HEK293T (cell line): ENCODE results near the gene CELF5.

Experiments
- ARNT ChIP-seq: fragments of 450-650 bp; IDR thresholded peaks from 2 replicates; pipeline ENCODE4 v1.6.1; 2017; ENCODE audit warnings: mild to moderate bottlenecking
- BHLHE40 ChIP-seq: fragments of 450-650 bp; IDR thresholded peaks from 2 replicates; pipeline ENCODE4 v1.6.1; 2016; ENCODE audit warnings: mild to moderate bottlenecking, moderate library complexity, borderline replicate concordance
- CTBP1 ChIP-seq: fragments of 450-650 bp; IDR thresholded peaks from 2 replicates; pipeline ENCODE4 v1.6.1; 2016; ENCODE audit warnings: borderline replicate concordance
- FOXA1 ChIP-seq: fragments of 450-650 bp; IDR thresholded peaks from 2 replicates; pipeline ENCODE4 v1.6.1; 2016; ENCODE audit warnings: mild to moderate bottlenecking
- FOXK2 ChIP-seq: fragments of 450-650 bp; IDR thresholded peaks from 2 replicates; pipeline ENCODE4 v1.6.1; 2016; ENCODE audit warnings: mild to moderate bottlenecking
- FOXM1 ChIP-seq: fragments of 450-650 bp; IDR thresholded peaks from 2 replicates; pipeline ENCODE4 v1.6.1; 2017; ENCODE audit warnings: mild to moderate bottlenecking, borderline replicate concordance
- PKNOX1 ChIP-seq: fragments of 450-650 bp; IDR thresholded peaks from 2 replicates; pipeline ENCODE4 v1.6.1; 2016
- SP1 ChIP-seq: fragments of 450-650 bp; IDR thresholded peaks from 2 replicates; pipeline ENCODE4 v1.6.1; 2017
- SUZ12 ChIP-seq: fragments of 450-650 bp; IDR thresholded peaks from 2 replicates; pipeline ENCODE4 v1.6.1; 2016; ENCODE audit warnings: mild to moderate bottlenecking
- ZNF384 ChIP-seq: fragments of 450-650 bp; IDR thresholded peaks from 2 replicates; pipeline ENCODE4 v1.6.1; 2016

GRCh38 chr19:3304871-3305423 is 80.5 kb downstream of the CELF5 start:
- TF ChIP-seq FOXK2: no peak
- TF ChIP-seq CTBP1: no peak
- TF ChIP-seq SP1: no peak
- TF ChIP-seq BHLHE40: no peak
- no peak for TF ChIP-seq FOXM1
- TF ChIP-seq ZNF384: peak; percentile 91
- TF ChIP-seq ARNT: no peak
- no peak for TF ChIP-seq SUZ12
- TF ChIP-seq FOXA1: no peak
- TF ChIP-seq PKNOX1: peak; percentile 63; the same call in 1 of the 2 replicates
